ENCODE data around the gene RGSL1. TPM values are rescaled to one million over a fixed set of nuclear protein-coding genes. Genes with fewer than 3 reads are reported as not detected.

RGSL1 gene
- total and polyA plus RNA-seq, 7 experiments from 2014 or later = not detected

DNA sequence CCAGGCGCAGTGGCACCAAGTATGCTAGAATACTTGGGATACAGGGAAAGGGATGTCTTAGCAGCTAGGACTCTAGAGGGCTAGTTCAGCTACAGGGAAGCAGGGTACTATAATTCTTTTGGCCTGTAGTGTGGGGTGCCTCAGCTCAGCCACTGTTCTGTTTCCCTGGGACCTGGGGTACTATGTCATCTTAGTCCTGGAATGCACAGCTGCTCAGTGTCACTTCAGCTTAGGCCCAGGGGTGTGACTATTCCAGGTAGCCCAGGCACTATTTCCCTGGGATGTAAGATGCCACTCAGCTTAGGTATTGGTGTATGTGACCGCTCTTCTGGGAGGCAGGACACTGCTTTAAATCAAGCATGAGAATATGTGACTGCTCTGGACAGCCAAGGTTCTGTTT is 34.1 kb downstream of the RGSL1 start:
- CTCF ChIA-PET = no interaction called here
- Mint-ChIP-seq H3K27me3 (peaks cover 5 to 31% (median 9%) of the 10 kb centered on the region in 5 donors), H3K4me3 (no peak overlapping the region), H3K27ac (no peak overlapping the region), H3K36me3 (peaks cover 0 to 6% (median 0%) of the 10 kb centered on the region in 5 donors), H3K9me3 (peaks cover 0 to 13% (median 6%) of the 10 kb centered on the region in 11 donors), H3K4me1 (no peaks in the 10 kb centered on the region)
- no peaks in the 10 kb centered on the region for H3K9me3 ChIP-seq (ENCODE audit: control insufficient read depth in 2 of 3, low read length in 3 of 3)
- no peaks in the 10 kb centered on the region for H3K27me3 ChIP-seq (ENCODE audit: control insufficient read depth in 2 of 2, insufficient read depth in 2 of 2, low read length in 2 of 2)
- no peak for DNase-seq
- no peaks in the 10 kb centered on the region for H3K4me1 ChIP-seq (ENCODE audit: control insufficient read depth in 2 of 2, insufficient read depth in 2 of 2, low read length in 2 of 2)
- intact Hi-C loops (cut with micrococcal nuclease) = no loop called here
- POLR2A ChIA-PET = no interaction called here
- no peak overlapping the region for H3K27ac ChIP-seq (ENCODE audit: low read depth, low read length)
- no peaks in the 10 kb centered on the region for H3K36me3 ChIP-seq (ENCODE audit: control insufficient read depth in 2 of 3, insufficient read depth in 3 of 3, low read length in 3 of 3)
- peak; percentile 4 for ATAC-seq
- H3K4me3 ChIP-seq (ENCODE audit: low read length) = no peak overlapping the region

DNA sequence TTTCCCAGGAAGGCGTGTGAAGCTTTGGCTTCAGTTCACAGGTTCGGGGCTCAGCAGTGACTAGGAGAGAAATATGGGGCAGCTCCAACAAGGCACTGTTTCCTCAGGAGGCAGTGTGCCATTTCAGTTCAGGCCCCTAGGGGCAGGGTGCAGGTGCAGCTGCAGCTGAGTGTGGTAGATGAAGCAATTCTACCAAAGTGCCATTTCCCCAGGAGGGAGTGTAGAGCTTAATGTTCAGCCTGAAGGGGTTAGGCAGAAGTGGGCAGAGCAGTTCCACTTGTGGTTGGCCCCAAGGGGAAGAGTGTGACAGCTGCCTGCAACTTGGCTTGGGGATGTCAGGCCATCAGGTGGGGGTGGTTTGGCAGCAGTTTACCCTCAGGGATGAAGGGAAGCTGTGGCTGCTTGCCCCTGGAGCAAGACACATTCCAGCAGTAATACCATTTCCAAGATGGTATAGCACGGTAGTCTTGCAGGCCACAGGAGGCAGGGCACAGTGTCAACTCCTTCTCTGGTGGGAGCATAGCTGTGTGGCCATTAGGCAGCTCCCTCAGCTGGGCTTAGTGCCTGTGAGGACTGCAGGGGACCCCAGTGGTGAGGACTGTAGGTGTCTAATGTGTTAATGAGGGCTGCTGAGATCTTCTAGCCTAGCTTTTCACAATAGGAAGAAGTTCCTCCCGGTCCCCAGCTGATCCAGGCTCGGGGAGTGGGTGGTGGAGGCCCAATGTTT is 34.7 kb downstream of the RGSL1 start:
- H3K4me3 ChIP-seq (ENCODE audit: low read length) = no peak overlapping the region

DNA sequence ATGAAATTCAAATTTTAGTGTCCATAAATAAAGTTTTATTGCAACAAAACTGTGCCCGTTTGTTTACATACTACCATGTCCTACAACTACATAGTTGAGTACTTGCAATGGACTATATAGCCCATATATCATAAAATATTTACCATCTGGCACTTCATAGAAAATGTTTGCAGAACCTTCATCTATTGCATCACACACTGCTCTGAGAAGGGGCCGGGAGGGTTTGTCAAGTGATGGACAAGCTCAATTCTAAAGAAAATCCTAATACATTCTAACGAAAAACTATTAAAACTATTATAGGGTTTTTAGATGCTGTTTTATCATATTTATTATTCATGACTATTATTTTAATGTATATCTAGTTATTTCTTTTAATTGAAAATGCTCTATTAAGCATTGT is 35.9 kb downstream of the RGSL1 start:
- DNase-seq = no peak
- H3K9me3 Mint-ChIP-seq = peaks cover 0 to 4% (median 0%) of the 10 kb centered on the region in 11 donors
- peaks cover 0 to 18% (median 6%) of the 10 kb centered on the region in 5 donors for H3K27me3 Mint-ChIP-seq
- POLR2A ChIA-PET = no interaction called here
- Histone ChIP-seq H3K27ac (ENCODE audit: low read depth, low read length) (no peak overlapping the region), H3K36me3 (ENCODE audit: control insufficient read depth in 2 of 3, insufficient read depth in 3 of 3, low read length in 3 of 3) (no peaks in the 10 kb centered on the region), H3K9me3 (ENCODE audit: control insufficient read depth in 2 of 3, low read length in 3 of 3) (no peaks in the 10 kb centered on the region), H3K4me3 (ENCODE audit: low read length) (no peak overlapping the region), H3K4me1 (ENCODE audit: control insufficient read depth in 2 of 2, insufficient read depth in 2 of 2, low read length in 2 of 2) (no peaks in the 10 kb centered on the region), H3K27me3 (ENCODE audit: control insufficient read depth in 2 of 2, insufficient read depth in 2 of 2, low read length in 2 of 2) (no peaks in the 10 kb centered on the region)
- no peak for ATAC-seq
- CTCF ChIA-PET = interaction anchor here (0.6 kb wide), 1 partner anchor 68 kb away, joined by 3 read pairs; no protein-coding TSS in a partner anchor
- intact Hi-C loops (cut with micrococcal nuclease) = no loop called here
- no peak overlapping the region for H3K27ac Mint-ChIP-seq
- no peaks in the 10 kb centered on the region for H3K4me1 Mint-ChIP-seq
- no peaks in the 10 kb centered on the region for H3K36me3 Mint-ChIP-seq
- no peak overlapping the region for H3K4me3 Mint-ChIP-seq

More for the DNA sequence above, 34.7 kb downstream of the RGSL1 start:
- ATAC-seq = peak; percentile 86
- H3K27ac Mint-ChIP-seq = no peak overlapping the region
- no peaks in the 10 kb centered on the region for H3K27me3 ChIP-seq (ENCODE audit: control insufficient read depth in 2 of 2, insufficient read depth in 2 of 2, low read length in 2 of 2)
- intact Hi-C loops (cut with micrococcal nuclease) = no loop called here
- no peaks in the 10 kb centered on the region for H3K4me1 ChIP-seq (ENCODE audit: control insufficient read depth in 2 of 2, insufficient read depth in 2 of 2, low read length in 2 of 2)
- CTCF ChIA-PET = no interaction called here
- no peak overlapping the region for H3K27ac ChIP-seq (ENCODE audit: low read depth, low read length)
- no peaks in the 10 kb centered on the region for H3K4me1 Mint-ChIP-seq
- H3K36me3 Mint-ChIP-seq = peaks cover 0 to 3% (median 0%) of the 10 kb centered on the region in 5 donors
- H3K36me3 ChIP-seq (ENCODE audit: control insufficient read depth in 2 of 3, insufficient read depth in 3 of 3, low read length in 3 of 3) = no peaks in the 10 kb centered on the region
- no peaks in the 10 kb centered on the region for H3K9me3 ChIP-seq (ENCODE audit: control insufficient read depth in 2 of 3, low read length in 3 of 3)
- POLR2A ChIA-PET = no interaction called here
- H3K4me3 Mint-ChIP-seq = no peak overlapping the region
- H3K27me3 Mint-ChIP-seq = peaks cover 0 to 25% (median 9%) of the 10 kb centered on the region in 5 donors
- peaks cover 0 to 7% (median 2%) of the 10 kb centered on the region in 11 donors for H3K9me3 Mint-ChIP-seq
- peak in 1 of 9 donors; percentile 4 for DNase-seq

DNA sequence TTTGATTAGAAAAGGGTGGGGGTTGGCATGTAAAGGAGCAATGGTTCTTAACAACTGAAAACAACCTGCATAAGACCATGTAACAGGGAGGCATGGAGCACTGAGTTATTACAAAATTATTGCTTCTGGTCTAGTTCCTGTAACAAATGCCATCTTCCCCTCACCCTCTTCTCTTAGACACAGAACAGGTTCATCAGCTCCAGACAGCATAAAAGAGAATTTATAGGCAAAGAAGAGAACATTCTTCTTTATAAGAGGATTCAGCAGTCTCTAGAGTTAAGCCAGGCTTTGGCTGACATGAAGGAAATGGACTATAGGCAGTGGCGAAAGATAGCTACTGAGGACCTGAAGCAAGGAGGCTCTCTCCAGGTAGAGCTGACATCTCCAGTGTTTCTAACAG is 38.9 kb downstream of the RGSL1 start:
- ChIA-PET CTCF (no interaction called here), POLR2A (no interaction called here)
- Histone ChIP-seq H3K27me3 (ENCODE audit: control insufficient read depth in 2 of 2, insufficient read depth in 2 of 2, low read length in 2 of 2) (no peaks in the 10 kb centered on the region), H3K4me1 (ENCODE audit: control insufficient read depth in 2 of 2, insufficient read depth in 2 of 2, low read length in 2 of 2) (no peaks in the 10 kb centered on the region), H3K9me3 (ENCODE audit: control insufficient read depth in 2 of 3, low read length in 3 of 3) (no peaks in the 10 kb centered on the region), H3K4me3 (ENCODE audit: low read length) (no peak overlapping the region), H3K27ac (ENCODE audit: low read depth, low read length) (no peak overlapping the region), H3K36me3 (ENCODE audit: control insufficient read depth in 2 of 3, insufficient read depth in 3 of 3, low read length in 3 of 3) (no peaks in the 10 kb centered on the region)
- no peaks in the 10 kb centered on the region for H3K36me3 Mint-ChIP-seq
- peaks cover 0 to 16% (median 4%) of the 10 kb centered on the region in 5 donors for H3K27me3 Mint-ChIP-seq
- DNase-seq = no peak
- no peak for ATAC-seq
- no peak overlapping the region for H3K4me3 Mint-ChIP-seq
- H3K4me1 Mint-ChIP-seq = peaks cover 0 to 2% (median 0%) of the 10 kb centered on the region in 7 donors
- intact Hi-C loops (cut with micrococcal nuclease) = no loop called here
- no peak overlapping the region for H3K27ac Mint-ChIP-seq
- peaks cover 0 to 3% (median 0%) of the 10 kb centered on the region in 11 donors for H3K9me3 Mint-ChIP-seq

DNA sequence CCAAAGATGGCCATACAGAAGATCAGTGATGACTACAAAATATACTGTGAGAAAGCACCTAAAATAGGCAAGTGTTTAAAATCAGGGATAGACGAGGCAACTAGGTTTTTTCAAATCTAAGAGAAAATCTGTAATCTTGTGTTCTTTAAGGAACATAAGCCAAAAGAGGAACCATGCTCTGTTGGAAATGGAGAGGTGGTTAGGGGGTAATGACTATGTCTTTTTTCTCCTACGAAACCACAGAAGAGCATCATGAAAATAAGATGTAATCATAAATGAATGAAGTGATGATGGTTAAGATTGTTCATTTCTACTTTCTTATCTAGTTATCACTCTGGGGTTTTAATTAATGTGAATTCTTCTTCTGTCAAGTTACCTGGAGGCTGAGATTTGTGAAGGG is 43.1 kb downstream of the RGSL1 start:
- Histone ChIP-seq H3K36me3 (ENCODE audit: control insufficient read depth in 2 of 3, insufficient read depth in 3 of 3, low read length in 3 of 3) (no peaks in the 10 kb centered on the region), H3K27ac (ENCODE audit: low read depth, low read length) (no peak overlapping the region), H3K4me3 (ENCODE audit: low read length) (no peak overlapping the region), H3K4me1 (ENCODE audit: control insufficient read depth in 2 of 2, insufficient read depth in 2 of 2, low read length in 2 of 2) (no peaks in the 10 kb centered on the region), H3K9me3 (ENCODE audit: control insufficient read depth in 2 of 3, low read length in 3 of 3) (no peaks in the 10 kb centered on the region), H3K27me3 (ENCODE audit: control insufficient read depth in 2 of 2, insufficient read depth in 2 of 2, low read length in 2 of 2) (no peaks in the 10 kb centered on the region)
- Mint-ChIP-seq H3K36me3 (no peaks in the 10 kb centered on the region), H3K27ac (no peak overlapping the region), H3K9me3 (no peaks in the 10 kb centered on the region), H3K4me3 (no peak overlapping the region), H3K27me3 (peaks cover 0 to 5% (median 3%) of the 10 kb centered on the region in 5 donors), H3K4me1 (peaks cover 0 to 2% (median 0%) of the 10 kb centered on the region in 7 donors)
- ChIA-PET CTCF (no interaction called here), POLR2A (no interaction called here)
- DNase-seq = no peak
- intact Hi-C loops (cut with micrococcal nuclease) = no loop called here
- peak; percentile 64 for ATAC-seq

DNA sequence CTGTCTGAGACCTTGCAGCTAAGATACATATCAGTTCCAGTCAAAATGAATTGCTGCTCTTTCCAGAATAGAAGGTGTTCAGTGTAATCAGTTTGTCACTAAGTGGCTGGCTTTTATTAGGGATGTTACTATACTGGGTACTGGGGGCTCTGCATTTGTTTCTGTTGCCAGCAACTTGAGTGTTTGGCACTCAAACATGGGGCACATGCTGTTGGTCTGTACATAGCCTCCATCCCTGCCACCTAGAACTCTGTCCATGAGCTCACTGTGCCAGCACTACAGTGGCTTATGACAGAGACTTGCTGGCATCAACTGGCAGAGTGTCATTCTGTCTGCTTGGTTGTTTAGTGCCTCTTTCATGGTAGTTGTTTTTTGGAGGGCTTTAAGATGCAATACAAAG is 45.1 kb downstream of the RGSL1 start:
- Mint-ChIP-seq H3K4me3 (no peak overlapping the region), H3K36me3 (no peaks in the 10 kb centered on the region), H3K9me3 (no peaks in the 10 kb centered on the region), H3K4me1 (peaks cover 0 to 2% (median 0%) of the 10 kb centered on the region in 7 donors), H3K27ac (no peak overlapping the region), H3K27me3 (peaks cover 0 to 2% (median 0%) of the 10 kb centered on the region in 5 donors)
- DNase-seq (no peak), ATAC-seq (no peak)
- no peak overlapping the region for H3K4me3 ChIP-seq (ENCODE audit: low read length)
- ChIA-PET CTCF (no interaction called here), POLR2A (no interaction called here)
- no peaks in the 10 kb centered on the region for H3K9me3 ChIP-seq (ENCODE audit: control insufficient read depth in 2 of 3, low read length in 3 of 3)
- H3K36me3 ChIP-seq (ENCODE audit: control insufficient read depth in 2 of 3, insufficient read depth in 3 of 3, low read length in 3 of 3) = no peaks in the 10 kb centered on the region
- intact Hi-C loops (cut with micrococcal nuclease) = no loop called here
- no peak overlapping the region for H3K27ac ChIP-seq (ENCODE audit: low read depth, low read length)
- no peaks in the 10 kb centered on the region for H3K4me1 ChIP-seq (ENCODE audit: control insufficient read depth in 2 of 2, insufficient read depth in 2 of 2, low read length in 2 of 2)
- H3K27me3 ChIP-seq (ENCODE audit: control insufficient read depth in 2 of 2, insufficient read depth in 2 of 2, low read length in 2 of 2) = no peaks in the 10 kb centered on the region

DNA sequence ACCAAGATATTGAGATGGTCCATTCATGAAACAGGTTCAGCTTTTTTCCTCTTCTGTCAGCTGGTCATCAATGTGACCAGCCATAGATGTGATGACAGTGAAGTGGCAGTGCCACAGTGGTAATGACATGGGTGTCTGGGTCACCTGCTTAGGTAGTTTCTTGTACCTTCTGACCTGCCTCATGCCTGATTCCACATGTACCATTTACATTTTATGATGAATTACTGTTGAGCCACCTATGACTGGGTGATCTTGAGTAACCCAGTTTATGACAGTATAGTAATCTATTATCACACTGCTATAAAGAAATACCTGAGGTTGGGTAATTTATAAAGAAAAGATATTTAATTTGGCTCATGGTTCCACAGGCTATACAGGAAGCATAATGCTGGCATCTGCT is 45.7 kb downstream of the RGSL1 start:
- H3K4me1 Mint-ChIP-seq = peaks cover 0 to 2% (median 0%) of the 10 kb centered on the region in 7 donors
- H3K36me3 Mint-ChIP-seq = no peaks in the 10 kb centered on the region
- H3K4me1 ChIP-seq (ENCODE audit: control insufficient read depth in 2 of 2, insufficient read depth in 2 of 2, low read length in 2 of 2) = no peaks in the 10 kb centered on the region

More for the DNA sequence above, 45.7 kb downstream of the RGSL1 start:
- Histone ChIP-seq H3K4me3 (ENCODE audit: low read length) (no peak overlapping the region), H3K9me3 (ENCODE audit: control insufficient read depth in 2 of 3, low read length in 3 of 3) (no peaks in the 10 kb centered on the region), H3K36me3 (ENCODE audit: control insufficient read depth in 2 of 3, insufficient read depth in 3 of 3, low read length in 3 of 3) (no peaks in the 10 kb centered on the region), H3K27ac (ENCODE audit: low read depth, low read length) (no peak overlapping the region), H3K27me3 (ENCODE audit: control insufficient read depth in 2 of 2, insufficient read depth in 2 of 2, low read length in 2 of 2) (no peaks in the 10 kb centered on the region)
- intact Hi-C loops (cut with micrococcal nuclease) = no loop called here
- no peak for ATAC-seq
- ChIA-PET POLR2A (no interaction called here), CTCF (no interaction called here)
- Mint-ChIP-seq H3K9me3 (no peaks in the 10 kb centered on the region), H3K27me3 (peaks cover 0 to 2% (median 0%) of the 10 kb centered on the region in 5 donors), H3K27ac (no peak overlapping the region), H3K4me3 (no peak overlapping the region)
- no peak for DNase-seq

Measured in naive thymus-derived CD4-positive, alpha-beta T cell (primary cell).